Measurements from ENCODE around the gene HOXD10.

The HOXD10 gene

DNA sequence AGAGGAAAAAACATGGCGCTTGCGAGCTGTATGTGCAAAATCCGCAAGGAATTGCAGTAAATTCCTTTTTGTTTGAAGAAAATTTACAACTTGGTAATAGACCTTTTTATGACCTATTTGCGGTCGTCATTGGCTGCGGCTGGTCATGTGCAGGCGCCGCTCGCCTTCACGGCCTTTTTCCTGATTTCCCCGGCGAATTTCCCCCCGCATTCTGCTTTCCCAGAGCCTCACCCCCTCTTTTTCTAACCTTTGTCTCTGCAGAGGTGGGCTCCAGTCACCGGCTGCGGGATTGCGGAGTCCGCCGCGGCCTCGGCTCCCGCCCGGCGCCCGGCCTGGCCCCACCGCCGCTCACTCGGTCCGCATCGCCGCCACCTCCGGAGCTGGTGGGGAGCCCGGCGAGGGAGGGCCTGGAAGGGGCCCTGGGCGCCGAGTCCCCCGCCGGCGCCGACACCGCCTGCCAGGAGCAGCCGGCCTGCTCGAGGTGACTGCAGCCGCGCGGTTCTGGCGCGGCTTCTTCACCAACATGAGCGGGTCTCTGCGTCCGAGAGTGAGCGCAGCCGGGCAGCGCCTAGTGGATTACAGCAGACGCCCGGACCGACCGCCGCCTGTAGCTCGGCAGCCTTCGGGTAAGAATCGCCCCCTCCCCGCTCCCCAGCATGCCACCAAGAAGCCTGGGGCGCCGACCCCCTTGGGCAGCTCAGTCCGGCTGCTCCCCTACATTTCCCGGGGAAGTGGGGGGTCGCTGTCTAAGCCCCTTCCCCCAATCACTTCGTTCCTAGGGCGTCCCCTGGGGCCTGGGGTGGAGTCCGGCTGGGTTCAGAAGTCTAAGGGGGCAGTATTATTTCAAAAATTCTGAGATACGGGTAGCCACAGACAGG, 20.0 kb downstream of the HOXD10 start:
- DNase-seq (ENCODE audit: low spot score) = peak; percentile 53

DNA sequence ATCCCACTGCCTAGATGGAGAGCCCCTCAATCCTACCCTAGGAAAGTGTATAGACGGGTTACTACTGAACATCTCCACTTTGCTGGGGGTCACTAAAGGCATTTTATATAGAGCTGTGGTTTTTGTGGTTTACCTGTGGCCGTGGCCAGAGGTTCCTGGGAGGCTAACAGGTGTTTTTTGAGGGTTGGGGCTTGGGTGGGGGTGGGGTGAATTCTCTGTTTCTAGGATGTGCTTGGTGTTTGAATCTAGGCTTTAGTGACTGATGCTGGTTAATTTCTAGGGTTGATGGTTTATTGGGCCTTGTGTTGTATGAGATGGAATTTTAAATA, 20.6 kb downstream of the HOXD10 start:
- no peak for DNase-seq (ENCODE audit: low spot score)

DNA sequence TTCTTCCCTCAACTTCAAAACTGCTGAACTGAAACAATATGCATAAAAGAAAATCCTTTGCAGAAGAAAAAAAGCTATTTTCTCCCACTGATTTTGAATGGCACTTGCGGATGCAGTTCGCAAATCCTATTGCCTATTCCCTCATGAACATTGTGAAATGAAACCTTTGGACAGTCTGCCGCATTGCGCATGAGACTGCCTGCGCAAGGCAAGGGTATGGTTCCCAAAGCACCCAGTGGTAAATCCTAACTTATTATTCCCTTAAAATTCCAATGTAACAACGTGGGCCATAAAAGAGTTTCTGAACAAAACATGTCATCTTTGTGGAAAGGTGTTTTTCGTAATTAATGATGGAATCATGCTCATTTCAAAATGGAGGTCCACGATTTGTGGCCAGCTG, 21.3 kb downstream of the HOXD10 start:
- no peak for DNase-seq (ENCODE audit: low spot score)

DNA sequence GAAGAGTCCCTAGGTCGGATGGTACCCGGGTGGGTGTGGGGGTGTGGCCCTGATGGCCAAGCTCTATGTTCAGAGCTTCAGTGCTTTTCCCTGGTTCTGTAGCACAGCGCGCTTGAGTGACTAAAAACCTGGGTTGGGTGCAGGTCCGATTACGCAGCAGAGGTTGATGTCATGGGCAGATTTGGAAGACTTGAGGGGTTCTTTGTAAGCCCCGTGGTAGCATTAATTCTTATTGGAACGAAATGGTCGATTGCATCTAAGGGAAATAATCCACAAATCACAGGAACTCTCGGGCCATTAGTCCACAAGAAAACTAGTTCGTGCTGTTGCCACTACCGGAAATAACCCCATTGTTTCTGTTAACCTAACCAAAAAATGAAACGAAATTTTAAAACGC, 21.9 kb downstream of the HOXD10 start:
- DNase-seq (ENCODE audit: low spot score) = no peak

DNA sequence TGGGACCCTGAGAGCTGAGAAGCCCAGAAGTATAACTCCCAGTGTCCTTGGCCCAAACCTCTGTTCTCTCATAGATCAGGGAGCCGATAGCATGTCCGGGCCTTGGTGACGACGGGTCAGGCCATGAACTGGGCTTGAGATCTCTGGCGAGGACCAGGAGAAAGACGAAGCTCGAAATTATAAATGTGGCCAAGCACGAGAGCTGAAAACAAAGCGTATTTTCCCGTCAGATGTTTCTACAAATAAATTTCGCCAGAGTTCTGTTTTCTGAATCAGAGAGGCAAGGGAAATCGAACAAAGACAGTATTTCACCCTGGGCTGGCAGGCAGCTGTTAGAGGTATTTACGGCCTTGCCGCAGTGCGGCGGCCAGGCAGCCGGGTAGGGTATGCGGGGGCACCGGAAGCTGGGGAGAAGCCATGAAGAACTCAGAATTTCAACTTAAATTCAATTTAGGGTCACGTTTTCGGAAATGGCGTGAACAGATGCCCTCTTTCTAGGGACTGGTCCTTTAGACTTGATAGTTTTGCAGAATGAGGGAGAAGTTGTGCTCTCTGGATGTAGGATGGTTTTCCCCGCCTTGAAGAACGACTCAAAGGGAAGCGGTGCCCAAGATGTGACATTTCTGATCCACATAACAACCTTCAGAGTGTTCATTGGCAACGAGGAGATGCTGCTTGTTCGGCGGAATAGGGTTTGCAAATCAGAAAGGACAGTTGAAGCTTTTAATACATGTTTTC, 22.5 kb downstream of the HOXD10 start:
- DNase-seq (ENCODE audit: low spot score) = no peak

DNA sequence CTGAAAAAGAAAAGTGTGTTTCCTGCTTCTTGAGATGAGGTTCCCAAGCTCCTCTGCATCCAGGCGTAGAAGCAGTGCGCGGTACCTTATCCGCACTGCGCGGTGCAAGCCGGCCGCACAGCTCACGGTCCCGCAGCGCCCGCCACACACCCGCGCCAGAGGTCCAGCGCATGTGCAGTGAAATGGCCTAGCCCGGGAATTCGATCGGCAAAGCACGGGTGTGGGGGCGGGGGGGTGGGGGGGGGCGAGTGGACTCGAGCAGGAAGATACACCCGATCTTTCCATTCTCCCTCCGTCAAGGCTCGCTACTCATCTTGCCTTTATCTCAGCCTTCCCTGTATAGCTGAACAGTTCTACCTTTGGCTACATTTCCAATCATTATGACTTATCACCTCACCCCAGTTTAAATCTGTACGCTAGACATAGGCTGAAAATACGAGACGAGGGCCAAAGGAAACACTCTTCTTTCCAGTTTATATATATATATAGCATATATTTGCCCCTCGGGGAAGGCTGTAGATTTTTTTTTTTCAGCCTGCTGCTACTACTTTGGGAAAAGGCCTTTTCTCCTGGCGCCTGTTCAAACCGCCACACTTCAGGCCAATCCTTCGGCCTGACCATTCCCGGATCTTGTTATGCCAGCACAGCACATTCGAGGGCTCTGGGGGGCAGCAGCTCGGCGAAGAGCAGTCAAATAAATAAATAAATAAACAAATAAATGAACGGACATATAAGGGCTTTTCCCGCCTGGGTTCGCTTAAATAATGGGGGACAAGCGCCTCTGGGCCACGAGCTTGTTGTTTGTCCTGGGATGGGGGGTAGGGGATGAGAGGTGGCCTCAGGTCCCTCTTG, 23.3 kb downstream of the HOXD10 start:
- DNase-seq (ENCODE audit: low spot score) = no peak

DNA sequence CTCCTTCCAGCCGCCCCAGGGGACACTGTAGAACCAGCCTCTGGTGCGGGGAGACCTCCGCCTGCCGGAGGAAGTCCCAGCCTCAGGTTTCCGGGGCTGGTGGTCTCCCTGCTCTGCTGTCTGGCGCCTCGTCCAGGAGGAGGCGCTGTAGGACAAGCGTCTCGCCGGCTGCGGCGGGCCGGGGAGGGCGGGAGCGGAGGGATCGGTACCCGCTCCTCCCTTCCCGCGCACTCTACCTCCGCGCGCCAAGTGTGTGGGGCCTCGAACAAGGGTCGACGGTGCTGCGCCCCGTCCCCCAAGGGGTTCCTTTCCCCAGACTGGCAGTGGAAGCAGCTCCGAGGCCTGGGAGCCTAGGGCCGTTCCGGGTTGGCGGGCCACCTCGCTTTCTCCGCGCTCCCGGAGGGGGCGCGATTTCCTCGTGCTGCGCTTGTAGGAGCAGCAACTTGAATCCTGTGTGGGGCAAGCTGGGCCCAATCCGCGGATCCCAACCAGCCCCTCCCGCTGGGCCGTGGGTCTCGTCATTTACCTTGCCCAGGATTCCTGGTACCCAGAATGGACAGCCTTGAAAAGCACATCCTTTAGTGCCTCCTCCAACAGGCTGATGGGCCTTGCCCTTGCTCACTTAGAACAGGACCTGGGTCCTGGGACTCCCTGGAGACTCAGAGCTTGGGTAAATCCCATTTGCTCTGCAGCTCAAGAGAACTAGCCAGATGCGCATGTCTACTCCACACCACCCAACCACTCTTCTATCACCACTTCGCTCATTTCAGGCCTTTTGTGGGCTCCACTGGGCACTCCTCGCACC, 24.1 kb downstream of the HOXD10 start:
- DNase-seq (ENCODE audit: low spot score) = peak; percentile 53

DNA sequence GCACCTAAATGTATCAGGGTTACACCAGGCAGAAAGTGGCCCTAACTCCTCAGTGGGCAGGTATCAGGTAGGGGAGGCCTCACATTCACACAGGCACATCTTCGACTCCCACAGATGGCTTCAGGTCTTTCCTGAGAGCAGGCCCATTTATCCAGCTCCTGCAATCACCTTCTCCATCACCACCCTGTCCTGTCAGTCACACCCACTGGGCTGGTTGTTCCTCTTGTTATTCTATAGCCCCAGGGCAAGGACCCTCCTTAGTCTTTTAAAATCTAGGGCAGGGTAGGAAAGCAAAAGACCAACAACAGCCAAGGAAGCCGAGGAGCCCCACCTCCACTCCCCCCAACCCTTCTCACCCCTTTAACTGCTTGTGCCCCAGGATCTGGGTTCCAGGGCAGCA, 25.7 kb downstream of the HOXD10 start:
- DNase-seq (ENCODE audit: low spot score) = no peak

DNA sequence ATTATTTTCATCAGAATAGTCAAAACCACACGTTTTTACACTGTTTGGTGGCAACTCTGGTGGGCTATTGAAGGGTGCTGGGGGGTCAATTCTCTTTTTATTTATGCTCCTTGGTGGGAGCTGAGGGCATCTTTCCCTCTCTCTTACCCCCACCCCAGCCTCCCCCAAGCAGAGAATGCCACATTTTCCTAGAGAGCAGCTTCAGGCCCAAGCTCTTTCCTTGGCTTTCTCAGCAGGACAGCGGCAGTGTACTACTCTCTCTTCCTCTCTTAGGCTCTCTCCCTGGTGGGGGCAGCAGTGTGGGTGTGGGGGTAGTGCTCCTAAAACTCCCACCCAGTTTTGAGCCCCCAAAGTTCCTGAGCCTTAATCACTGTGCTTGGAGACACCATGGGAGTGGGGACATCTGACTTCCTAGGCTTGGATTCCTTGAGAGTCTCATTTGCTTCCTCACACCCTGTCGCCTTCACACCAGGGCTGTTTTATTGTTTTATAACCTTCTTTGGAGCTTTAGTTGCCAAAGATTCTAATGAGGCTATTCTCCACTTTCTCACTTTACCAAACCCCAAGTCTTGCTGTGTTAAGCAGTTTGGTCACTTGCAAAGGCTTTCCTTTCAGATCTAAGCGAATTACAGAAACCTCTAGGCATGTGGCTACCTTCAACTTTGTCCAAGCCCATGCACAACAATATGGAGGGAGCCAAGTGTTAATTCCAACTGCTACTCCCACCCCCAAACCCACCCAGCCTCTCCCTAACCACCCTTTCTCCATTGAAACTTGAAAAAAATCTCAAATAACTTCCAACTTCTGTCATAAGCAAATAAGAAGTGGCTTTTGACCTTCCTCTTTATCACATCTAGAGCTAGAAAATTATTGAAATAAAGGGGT, 28.7 kb downstream of the HOXD10 start:
- DNase-seq (ENCODE audit: low spot score) = no peak

DNA sequence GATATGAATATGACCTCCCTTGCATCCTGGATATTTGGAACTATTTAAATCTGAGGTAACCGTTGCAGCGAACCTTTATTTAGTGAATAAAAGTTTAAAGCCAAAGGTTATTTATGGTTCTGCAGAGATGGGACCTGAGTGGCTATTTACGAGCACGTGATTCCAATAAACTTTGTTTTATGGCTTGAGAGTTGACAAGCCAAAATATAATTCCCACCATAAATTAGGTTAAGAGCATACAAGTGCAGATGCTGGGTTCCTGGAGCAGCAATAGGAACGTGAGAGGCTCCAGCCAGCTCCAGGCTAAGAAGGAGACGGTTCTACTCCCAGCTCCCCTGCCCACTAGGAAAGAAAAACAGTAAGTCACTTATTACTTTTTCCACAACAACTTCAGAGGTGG, 29.5 kb downstream of the HOXD10 start:
- DNase-seq (ENCODE audit: low spot score) = no peak

DNA sequence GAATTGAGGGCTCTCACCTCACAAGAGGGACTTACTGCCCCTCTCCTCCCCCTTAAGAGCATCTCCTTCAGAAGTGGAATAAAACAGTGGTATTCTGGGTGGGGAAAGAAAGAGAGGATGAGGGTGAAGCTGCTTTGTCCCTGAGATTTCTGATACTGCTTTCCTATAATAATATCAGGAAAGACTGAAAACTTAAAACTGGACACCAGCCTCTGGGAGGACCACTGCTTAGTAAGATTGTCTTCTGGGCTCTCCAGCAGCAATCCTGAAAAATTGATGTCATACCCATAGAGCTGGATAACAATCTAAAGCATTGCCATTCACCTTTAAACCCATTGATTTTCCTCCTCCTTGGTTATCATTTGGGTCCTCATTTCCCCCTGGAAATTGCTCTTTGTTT, 30.1 kb downstream of the HOXD10 start:
- DNase-seq (ENCODE audit: low spot score) = no peak

DNA sequence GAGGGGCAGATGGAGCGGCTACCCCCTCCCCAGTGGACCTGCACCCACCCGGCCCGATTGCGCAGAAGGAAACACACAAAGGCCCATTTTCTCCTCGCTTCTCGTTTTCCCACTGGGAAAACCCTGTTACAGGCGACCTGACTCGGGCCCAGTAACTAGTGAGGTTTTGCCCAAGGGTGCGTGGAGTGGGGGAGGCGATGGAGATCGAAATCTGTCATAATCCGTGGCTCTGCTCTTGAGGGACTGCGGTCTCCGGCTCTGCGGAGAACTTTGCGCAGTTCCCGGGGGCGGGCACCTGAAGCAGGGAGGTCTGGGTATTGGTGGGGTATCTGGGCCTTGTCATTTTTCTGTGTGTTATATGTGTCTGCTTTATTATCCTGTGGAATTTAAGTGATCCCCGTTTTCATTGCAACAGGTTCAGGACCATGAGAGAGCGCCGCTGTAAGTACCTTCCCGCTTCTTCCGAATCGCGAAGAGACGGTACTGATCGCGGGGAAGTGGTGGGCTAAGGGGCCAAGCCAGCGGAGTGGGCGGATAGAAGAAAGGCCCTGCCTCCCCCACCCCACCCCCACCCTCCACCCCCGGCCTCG, 30.7 kb downstream of the HOXD10 start:
- DNase-seq (ENCODE audit: low spot score) = no peak

DNA sequence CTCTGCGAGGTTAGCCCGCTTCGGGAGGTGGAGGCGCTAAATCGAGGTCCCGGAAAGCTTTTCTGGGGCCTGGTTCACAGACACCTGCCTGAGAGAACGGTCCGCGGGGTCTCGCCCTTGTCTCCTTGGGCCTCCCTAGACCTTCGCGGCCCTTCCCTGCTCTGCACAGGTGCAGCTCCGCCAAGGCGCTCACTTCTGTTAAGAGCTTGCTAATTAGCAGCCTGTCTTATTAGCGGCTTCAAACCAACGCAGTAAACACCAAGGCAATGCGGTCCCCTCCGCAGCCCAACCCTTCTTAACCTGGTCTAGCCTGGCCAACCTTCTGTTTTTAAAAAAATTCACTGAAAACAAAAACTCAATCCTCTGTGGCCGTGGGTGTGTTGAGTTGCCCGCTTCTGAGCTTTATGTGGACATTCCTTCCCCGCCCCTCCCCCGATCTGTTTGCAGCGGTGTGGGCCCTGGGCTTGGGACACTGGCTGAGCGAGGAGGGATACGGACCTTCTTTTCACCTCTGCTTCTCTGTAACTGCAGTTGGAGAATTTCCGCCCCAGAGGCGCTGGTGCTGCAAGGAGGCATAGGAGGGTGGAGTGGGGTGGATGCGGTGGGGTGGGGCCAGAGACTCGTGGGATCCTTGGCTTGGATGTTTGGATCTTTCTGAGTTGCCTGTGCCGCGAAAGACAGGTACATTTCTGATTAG, 31.4 kb downstream of the HOXD10 start:
- DNase-seq (ENCODE audit: low spot score) = no peak

DNA sequence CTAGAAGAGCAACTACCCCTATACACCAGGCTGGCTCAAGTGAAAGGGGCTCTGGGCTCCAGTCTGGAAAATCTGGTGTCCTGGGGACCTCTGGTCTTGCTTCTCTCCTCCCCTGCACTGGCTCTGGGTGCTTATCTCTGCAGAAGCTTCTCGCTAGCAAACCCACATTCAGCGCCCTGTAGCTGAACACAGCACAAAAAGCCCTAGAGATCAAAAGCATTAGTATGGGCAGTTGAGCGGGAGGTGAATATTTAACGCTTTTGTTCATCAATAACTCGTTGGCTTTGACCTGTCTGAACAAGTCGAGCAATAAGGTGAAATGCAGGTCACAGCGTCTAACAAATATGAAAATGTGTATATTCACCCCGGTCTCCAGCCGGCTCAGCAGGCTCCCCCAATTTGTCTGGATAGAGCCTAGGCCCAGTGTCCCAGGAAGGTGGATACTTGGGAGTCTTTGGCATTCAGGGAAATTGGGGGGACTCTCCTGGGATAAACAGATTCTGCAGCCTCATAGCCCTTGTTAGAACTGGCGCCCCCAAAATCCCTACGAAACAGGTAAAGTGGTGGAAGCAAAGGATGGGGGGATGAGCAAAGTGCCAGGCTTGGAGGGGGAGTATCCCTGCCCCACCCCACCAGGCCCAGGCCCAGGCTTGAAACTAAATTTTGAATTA, 32.3 kb downstream of the HOXD10 start:
- no peak for DNase-seq (ENCODE audit: low spot score)

DNA sequence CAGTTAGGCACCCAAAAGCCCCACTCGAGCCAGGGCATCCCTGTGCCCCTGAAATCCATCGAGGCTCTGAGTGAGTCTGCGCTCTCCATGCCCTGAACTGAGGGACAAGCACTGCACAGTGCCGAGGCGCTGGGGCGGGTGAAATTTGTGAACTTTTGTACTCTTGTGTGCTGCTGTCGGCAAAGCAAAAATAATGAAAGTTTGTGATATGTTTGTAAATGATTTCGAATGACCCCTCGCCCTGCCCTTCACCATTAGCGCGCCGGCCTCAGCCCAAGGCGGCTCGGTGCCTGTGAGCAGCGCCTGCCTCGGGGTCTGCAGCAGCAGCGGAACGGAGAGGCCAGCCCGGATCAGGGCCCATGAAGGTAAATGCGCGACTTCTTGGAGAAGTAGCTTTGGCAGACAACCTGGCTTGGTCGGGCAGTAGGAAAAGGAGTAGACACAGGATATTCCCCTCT, 32.9 kb downstream of the HOXD10 start:
- no peak for DNase-seq (ENCODE audit: low spot score)

DNA sequence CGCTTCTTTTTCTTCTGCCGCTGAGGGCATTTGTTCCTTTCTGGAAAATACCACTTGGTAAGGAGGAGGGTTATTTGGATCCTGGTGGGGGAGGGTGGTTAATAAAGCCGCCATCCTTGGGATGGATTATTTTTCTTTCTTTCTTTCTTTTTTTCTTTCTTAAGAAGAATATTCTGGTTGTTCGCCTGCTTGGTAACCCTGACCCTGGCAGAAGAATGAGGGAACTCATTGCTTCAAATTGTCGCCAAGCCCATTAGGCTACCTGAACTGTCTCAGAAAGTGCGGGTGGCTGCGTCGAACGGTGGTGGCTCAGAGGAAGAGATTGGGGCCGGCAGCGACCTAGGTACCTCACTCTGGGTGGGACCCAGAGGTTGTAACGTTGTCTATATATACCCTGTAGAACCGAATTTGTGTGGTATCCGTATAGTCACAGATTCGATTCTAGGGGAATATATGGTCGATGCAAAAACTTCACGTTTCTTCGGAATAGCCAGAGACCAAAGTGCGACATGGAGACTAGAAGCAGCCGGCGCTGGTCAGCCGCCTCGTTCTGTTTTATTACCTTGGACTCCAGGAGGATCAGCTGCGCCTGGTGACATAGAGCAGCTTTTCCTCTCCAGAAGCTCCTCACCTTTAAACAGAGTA, 33.5 kb downstream of the HOXD10 start:
- no peak for DNase-seq (ENCODE audit: low spot score)

DNA sequence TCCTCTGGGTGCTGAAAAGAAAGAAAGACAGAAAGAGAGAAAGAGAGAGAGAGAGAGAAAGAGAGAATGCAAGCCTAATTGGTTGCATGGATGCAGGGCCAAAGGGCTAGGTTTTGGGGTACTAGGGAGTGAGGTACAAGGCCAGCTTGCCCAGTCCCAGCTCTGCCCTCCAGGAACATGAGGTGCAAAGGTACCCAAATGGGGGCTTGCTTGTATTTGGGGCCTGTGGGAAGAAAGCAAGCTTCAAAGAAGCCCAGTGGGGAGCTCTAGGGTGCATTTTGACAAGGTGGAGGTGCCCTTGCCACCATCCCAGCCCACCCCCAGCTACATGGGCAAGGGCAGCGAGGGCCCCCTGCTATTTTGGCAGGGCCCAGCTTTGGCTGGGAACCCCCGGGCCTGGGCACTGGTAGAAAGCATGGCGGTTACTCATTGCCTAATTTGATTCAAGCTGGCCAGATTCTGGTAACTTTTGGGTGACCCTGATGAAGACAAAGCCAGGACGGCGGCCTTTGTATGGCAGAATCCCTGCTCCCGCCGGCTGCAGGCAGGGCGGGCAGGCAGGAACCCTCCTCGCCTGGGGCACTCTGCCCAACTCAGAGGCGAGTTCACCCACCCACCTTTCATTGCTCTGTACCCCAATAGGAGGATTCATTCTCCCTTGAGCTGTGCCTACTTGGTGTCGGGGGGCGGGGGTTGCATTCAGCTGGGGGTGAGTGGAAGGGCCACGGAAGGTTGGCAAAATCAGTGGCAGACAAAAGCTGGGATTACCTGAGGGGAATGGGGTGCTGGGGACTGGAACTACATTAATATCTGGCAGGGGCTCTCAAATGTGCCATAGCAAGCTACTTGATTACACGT, 34.2 kb downstream of the HOXD10 start:
- no peak for DNase-seq (ENCODE audit: low spot score)

Data from RKO (cell line).